ENCODE measurements around the gene NUP62CL.
"Not testable (repeated sequence)": the region's sequence is repeated elsewhere in the genome, so short reads cannot be mapped to it uniquely, and the experiment has no call there.

NUP62CL gene

GRCh38 chrX:107168712-107169111, 37.5 kb downstream of the NUP62CL start:
- no peak overlapping the region for H3K4me3 ChIP-seq (replicated peaks; ENCODE audit: low read depth, low read length)
- no peak for TF ChIP-seq CTCF (IDR thresholded peaks at IDR 0.05; ENCODE audit: low read length, missing control alignments)
- DNase-seq (ENCODE audit: low read depth) = no peak

- no peak overlapping the region for H3K4me3 ChIP-seq (replicated peaks; ENCODE audit: low read depth, low read length)
- no peak for DNase-seq (ENCODE audit: low read depth)
- TF ChIP-seq CTCF (IDR thresholded peaks at IDR 0.05; ENCODE audit: low read length, missing control alignments) = no peak
Measured at GRCh38 chrX:107168257-107168656, 38.0 kb downstream of the NUP62CL start.

GRCh38 chrX:107167163-107167921, 38.9 kb downstream of the NUP62CL start:
- no peak for TF ChIP-seq CTCF (IDR thresholded peaks at IDR 0.05; ENCODE audit: low read length, missing control alignments)
- no peak for DNase-seq (ENCODE audit: low read depth)
- no peak overlapping the region for H3K4me3 ChIP-seq (replicated peaks; ENCODE audit: low read depth, low read length)

GRCh38 chrX:107157618-107158017, 48.6 kb downstream of the NUP62CL start:
- not testable (repeated sequence) for DNase-seq (ENCODE audit: low read depth)

GRCh38 chrX:107155621-107156430, 50.4 kb downstream of the NUP62CL start:
- not testable (repeated sequence) for DNase-seq (ENCODE audit: low read depth)
- peak overlapping the region; percentile 21 for H3K4me3 ChIP-seq (replicated peaks; ENCODE audit: low read depth, low read length)

More at GRCh38 chrX:107157618-107158017, 48.6 kb downstream of the NUP62CL start:
- not testable (repeated sequence) for H3K4me3 ChIP-seq (replicated peaks; ENCODE audit: low read depth, low read length)

GRCh38 chrX:107154787-107155620, 51.2 kb downstream of the NUP62CL start:
- peak; percentile 0 for DNase-seq (ENCODE audit: low read depth)
- no peak for TF ChIP-seq CTCF (IDR thresholded peaks at IDR 0.05; ENCODE audit: low read length, missing control alignments)
- no peak overlapping the region for H3K4me3 ChIP-seq (replicated peaks; ENCODE audit: low read depth, low read length)

- DNase-seq (ENCODE audit: low read depth) = no peak
- H3K4me3 ChIP-seq (replicated peaks; ENCODE audit: low read depth, low read length) = no peak overlapping the region
- no peak for TF ChIP-seq CTCF (IDR thresholded peaks at IDR 0.05; ENCODE audit: low read length, missing control alignments)
Measured at GRCh38 chrX:107153005-107153404, 53.2 kb downstream of the NUP62CL start.
